Islet precursor cell (in vitro differentiated cells): Measurements from ENCODE around the gene NKD2.
A peak's percentile ranks its signal among the peaks of the same experiment; 100 is the strongest.

Experiments
- DNase-seq: peaks from one replicate; pipeline ENCODE4 v3.0.0-alpha.2; 2018

The NKD2 gene

GRCh38 chr5:1001406-1002270, 7.0 kb upstream of the NKD2 start:
- peak; percentile 47 for DNase-seq

- DNase-seq, result no peak
Observed at GRCh38 chr5:1002271-1002546, 6.4 kb upstream of the NKD2 start.

DNA sequence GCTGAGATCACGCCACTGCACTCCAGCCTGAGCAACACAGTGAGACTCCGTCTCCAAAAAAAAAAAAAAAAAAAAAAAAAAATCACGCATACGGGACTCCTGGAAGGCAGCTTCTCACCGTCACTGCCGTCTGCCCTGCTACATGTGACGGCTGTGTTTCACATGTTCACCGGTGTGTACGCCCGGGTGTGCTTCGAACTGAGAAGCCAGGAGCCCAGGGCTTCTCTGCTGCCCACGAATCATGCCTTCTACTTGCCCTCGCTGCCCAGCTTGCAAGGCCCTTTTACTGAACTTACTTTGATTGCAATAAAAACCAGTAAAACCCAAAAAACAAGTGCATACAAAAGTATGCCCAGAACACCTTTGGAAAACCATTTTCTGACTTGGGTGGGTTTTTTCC, 5.8 kb upstream of the NKD2 start:
- peak; percentile 29 for DNase-seq

- DNase-seq, result no peak
Observed at GRCh38 chr5:1003296-1003937, 5.2 kb upstream of the NKD2 start.

DNA sequence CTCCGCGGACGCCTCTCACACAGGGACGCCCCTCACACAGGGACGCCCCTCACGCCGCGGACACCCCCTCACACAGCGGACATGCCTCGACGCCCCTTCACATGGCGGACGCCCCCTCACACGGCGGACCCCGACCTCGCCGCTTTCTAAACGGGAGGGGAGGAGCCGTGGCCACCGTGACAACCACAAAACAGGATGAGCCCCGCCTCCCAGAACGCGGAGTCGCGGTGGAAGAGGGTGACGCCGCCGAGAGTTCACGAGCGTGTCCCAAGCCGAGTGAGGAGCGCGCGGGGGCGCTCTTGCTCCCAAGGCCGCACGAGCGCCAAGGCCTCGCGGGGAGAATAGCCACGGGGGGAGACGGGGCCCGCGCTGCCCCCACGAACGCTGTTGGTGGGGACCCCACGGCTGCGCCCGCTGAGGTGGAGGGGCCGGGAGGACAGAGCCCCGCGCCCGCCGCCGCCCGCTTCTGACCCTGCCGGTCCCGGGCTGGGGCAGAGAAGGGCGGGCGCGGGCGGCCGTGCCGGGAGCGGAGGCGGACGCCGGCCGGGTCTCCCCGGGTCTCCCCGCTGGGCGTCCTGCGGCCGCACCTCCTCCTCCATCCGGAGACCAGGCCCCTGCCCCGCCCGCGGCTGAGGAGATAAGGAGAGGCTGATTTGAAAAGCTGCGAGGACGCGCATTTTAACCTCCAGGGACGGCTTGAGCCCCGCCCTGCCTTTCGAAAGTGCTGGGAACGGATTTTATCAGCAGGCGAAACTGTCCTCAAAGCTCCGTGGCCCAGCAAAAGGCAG, 3.9 kb upstream of the NKD2 start:
- DNase-seq, result peak; percentile 82

- no peak for DNase-seq
Observed at GRCh38 chr5:1005249-1005851, 3.3 kb upstream of the NKD2 start.

GRCh38 chr5:1005904-1006655, 2.5 kb upstream of the NKD2 start:
- DNase-seq, result no peak

DNA sequence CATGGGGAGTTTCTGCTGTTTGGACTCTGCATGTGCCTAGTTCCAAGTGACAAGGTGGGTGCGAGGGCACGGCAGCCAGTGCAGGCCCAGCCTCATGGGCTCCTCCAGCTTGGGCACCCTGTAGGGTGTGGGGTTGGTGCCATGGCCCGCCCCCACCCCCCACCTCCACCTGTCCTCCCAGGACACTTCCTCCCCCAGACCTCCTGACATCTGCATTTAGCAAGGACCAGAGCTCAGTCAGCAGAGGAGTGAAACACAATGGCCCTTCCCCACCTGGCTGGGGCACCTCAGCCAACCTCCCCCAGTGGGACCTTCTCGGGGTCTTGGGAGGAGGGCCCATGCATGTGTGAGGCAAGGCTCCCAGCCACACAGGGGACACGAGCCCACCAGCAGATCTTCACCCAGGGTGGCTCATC, 1.9 kb upstream of the NKD2 start:
- no peak for DNase-seq

DNA sequence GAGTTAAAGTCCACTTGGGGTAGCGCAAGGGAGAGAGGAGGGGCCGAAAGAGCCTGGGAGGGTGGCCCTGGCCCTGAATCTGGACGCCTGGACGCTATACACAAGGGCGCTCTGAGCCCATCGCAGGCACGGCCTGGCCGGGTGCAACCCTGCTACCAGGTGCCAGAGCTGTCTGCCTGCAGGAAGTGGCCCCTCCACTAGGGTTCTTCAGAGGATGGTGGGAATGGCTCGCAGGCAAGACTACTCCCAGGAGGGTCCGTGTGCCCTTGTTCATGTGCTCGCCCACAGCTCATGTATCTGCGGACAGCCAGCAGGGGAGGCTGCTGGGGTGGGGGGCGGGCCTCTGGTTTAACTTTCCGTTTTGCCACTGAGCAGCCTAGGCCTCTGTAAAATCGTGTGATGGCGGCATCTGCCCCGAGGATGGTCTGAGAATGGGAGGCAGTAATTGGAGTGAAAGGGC, 1.4 kb upstream of the NKD2 start:
- no peak for DNase-seq

DNA sequence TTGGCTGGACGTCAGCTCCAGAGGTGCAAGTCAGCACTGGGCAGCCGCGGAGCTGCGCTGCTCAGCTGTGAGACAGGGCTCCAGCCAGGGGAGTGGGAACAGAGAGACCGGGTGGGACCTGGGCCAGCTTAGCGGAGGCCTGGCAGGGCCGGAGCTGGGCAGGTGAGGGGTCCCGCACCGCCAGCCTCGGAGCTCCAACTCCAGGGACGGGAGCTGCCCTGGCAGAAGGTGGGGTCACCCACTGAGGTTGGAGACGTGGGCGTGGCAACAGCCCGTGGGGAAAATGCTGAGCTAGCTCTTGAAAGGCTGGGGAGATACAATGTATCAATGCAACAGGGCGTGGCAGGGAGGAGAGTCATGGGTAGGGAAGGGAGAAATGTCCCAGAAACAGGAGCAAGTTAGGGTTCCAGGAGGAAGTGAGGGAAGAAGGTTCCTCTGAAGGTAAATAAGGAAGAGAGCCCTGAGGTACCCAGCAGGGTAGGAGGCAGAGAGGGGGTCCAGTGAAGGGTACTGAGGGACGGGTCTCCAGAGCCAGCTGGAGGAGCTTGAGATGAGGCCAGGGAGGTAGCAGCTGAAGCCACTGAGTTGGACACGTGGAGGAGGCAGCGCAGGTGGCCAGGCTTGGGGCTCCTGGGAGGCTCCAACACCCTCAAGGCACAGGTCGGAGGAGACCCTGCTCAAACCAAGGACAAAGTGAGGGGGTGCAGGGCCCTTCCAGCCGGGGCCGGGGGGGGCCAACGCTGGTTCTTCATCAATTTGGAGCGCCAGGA, 736 bp upstream of the NKD2 start:
- no peak for DNase-seq

DNA sequence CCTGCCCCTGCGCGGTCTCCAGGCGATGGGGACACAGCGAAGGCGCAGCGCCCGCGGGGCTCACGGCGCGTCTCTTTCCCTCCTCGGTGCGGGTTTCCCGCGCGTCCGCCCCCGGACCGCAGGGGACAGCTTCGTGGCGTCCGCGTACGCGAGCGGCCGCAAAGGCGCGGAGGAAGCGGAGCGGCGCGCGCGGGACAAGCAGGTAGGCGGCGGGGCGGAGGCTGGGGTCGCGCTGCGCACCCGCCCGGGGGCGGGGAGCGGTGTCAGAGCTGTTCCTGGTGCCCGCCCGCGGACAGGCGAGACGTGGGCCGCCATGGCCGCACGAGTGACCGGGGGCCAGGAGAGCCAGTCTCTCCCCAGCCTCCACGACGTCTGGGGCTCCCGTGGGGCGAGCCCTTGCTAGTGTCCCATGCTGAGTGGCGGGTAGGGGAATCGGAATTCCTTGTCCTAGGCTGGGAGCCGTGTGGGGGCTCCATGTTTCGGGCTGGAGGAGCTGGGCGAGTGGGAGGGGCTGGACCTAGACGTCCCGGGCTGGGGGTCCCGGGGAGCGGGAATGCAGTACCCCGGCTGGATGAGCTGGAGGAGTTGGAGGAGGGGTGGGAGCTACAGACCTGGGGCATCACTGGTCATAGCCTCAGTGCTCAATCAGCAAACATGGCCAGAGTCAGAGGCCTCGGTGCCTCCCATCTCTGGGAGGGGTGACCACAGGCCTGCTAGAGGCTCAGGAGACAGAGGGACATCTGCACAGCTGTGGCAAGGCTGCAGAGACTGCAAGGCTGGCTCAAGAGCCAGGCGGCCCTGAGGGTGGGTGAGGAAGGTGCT, 968 bp downstream of the NKD2 start:
- DNase-seq, result no peak

DNA sequence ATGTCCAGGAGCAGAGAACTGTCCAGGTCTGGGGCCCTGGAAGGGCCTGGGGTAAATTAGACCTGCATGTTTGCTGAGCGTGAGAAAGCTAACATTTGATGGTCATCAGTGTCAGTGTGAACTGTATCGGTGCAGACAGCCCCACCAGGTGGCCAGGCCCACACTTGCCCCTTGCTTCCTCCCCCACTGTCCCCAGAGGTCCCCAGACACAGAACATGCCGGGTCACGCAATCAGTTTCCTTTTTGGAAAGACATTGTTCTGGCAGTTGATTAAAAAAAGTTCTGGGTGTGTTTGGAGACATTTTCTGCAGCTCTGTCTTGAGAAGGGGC, 1.5 kb downstream of the NKD2 start:
- no peak for DNase-seq

- no peak for DNase-seq
Observed at GRCh38 chr5:1010641-1011046, 2.0 kb downstream of the NKD2 start.

DNA sequence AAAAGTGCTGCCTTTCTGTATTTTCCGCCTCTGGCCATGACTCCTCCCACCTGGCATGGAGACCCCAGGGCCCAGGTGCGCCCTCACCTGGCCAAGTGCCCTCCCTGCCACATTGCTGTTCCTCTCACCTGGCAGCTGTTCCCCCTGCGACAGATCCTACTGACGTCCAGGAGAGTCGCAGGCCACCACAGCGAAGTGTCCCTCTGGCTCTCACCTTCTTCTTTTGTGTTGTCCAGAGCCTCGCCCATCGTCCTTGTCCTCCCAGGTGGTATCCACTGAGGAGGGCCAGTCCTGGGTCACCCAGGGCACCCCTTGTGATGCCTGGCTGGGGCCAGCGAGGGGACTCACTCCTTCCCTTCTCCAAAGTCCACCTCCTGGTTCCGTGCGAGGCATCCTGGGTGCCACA, 2.6 kb downstream of the NKD2 start:
- peak; percentile 87 for DNase-seq

- DNase-seq, result no peak
Observed at GRCh38 chr5:1011741-1012312, 3.2 kb downstream of the NKD2 start.

- DNase-seq, result no peak
Observed at GRCh38 chr5:1012313-1012841, 3.8 kb downstream of the NKD2 start.

- DNase-seq, result no peak
Observed at GRCh38 chr5:1012900-1013237, 4.3 kb downstream of the NKD2 start.

- no peak for DNase-seq
Observed at GRCh38 chr5:1013238-1013947, 4.8 kb downstream of the NKD2 start.

DNA sequence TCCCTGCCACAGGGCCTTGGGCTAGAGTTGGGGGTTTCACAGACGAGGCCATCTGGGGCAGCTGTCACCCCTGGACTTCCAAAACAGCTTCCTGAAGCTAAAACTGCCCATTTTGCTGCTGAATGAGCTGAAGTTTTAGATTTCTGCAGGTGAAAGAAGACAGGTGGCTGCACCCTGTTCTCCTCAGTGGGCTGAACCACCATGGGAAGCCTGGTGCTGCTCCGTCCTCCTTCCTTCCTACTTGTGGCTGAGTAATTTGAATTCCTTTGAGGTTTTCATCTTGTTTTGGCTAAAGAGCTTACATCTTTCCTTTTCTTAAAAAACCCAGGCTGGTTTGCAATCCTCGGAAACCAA, 5.3 kb downstream of the NKD2 start:
- DNase-seq, result no peak

DNA sequence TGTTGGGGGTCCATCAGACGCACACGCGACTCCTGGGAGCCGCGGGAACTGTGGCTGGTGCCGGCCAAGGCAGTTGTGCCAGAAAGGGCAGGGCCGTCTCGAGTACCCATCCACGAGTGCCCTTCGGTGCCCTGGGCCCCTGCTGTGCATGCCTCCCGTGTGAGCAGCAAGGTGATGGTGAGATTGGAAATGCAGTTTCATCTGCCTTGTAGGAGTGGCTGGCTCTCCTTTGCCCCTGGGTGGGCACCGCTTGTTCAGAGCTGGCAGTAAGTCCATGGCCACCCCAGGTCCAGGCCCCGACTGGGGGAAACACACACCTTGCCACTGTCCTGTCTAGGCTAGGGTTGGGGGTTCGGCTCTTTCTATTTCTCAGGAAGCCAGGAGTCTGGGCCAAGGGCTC, 5.7 kb downstream of the NKD2 start:
- no peak for DNase-seq
